Activated naive CD8-positive, alpha-beta T cell (primary cell): Measurements from ENCODE around the gene CMTM7.
A peak's percentile ranks its signal among the peaks of the same experiment; 100 is the strongest.
"Not testable (repeated sequence)": the region's sequence is repeated elsewhere in the genome, so short reads cannot be mapped to it uniquely, and the experiment has no call there.

Experiments used
- H3K27ac Mint-ChIP-seq: one replicate; pipeline ENCODE4 v1.8.0; 2021; ENCODE audit warnings: mixed read lengths
- H3K27me3 Mint-ChIP-seq: one replicate; pipeline ENCODE4 v1.8.0; 2021; ENCODE audit warnings: mixed read lengths
- H3K36me3 Mint-ChIP-seq: one replicate; pipeline ENCODE4 v1.8.0; 2021; ENCODE audit warnings: mixed read lengths
- H3K4me1 Mint-ChIP-seq: one replicate; pipeline ENCODE4 v1.8.0; 2021; ENCODE audit warnings: low read depth, mixed read lengths
- H3K4me3 Mint-ChIP-seq: one replicate; pipeline ENCODE4 v1.8.0; 2021; ENCODE audit warnings: mild to moderate bottlenecking, mixed read lengths
- H3K9me3 Mint-ChIP-seq: one replicate; pipeline ENCODE4 v1.8.0; 2021; ENCODE audit warnings: low read depth, mixed read lengths

Gene CMTM7

GRCh38 chr3:32450426-32450825 is 58.8 kb downstream of the CMTM7 start:
- H3K4me1 Mint-ChIP-seq, result peaks cover 47% of the 10 kb centered on the region
- H3K4me3 Mint-ChIP-seq, result no peak overlapping the region
- no peaks in the 10 kb centered on the region for H3K27me3 Mint-ChIP-seq
- H3K36me3 Mint-ChIP-seq, result peaks cover 15% of the 10 kb centered on the region
- no peak overlapping the region for H3K27ac Mint-ChIP-seq
- H3K9me3 Mint-ChIP-seq, result no peaks in the 10 kb centered on the region

- no peak overlapping the region for H3K27ac Mint-ChIP-seq
- peaks cover 51% of the 10 kb centered on the region for H3K4me1 Mint-ChIP-seq
- H3K9me3 Mint-ChIP-seq, result no peaks in the 10 kb centered on the region
- peaks cover 15% of the 10 kb centered on the region for H3K36me3 Mint-ChIP-seq
- no peak overlapping the region for H3K4me3 Mint-ChIP-seq
- H3K27me3 Mint-ChIP-seq, result no peaks in the 10 kb centered on the region
Observed at GRCh38 chr3:32450992-32451659, 59.5 kb downstream of the CMTM7 start.

- no peaks in the 10 kb centered on the region for H3K9me3 Mint-ChIP-seq
- H3K4me3 Mint-ChIP-seq, result no peak overlapping the region
- H3K4me1 Mint-ChIP-seq, result peaks cover 51% of the 10 kb centered on the region
- peak overlapping the region; percentile 22 for H3K27ac Mint-ChIP-seq
- no peaks in the 10 kb centered on the region for H3K27me3 Mint-ChIP-seq
- peaks cover 11% of the 10 kb centered on the region for H3K36me3 Mint-ChIP-seq
Observed at GRCh38 chr3:32452009-32452408, 60.4 kb downstream of the CMTM7 start.

- no peak overlapping the region for H3K4me3 Mint-ChIP-seq
- peaks cover 52% of the 10 kb centered on the region for H3K4me1 Mint-ChIP-seq
- no peaks in the 10 kb centered on the region for H3K27me3 Mint-ChIP-seq
- no peaks in the 10 kb centered on the region for H3K9me3 Mint-ChIP-seq
- peak overlapping the region; percentile 64 for H3K27ac Mint-ChIP-seq
- H3K36me3 Mint-ChIP-seq, result peaks cover 5% of the 10 kb centered on the region
Observed at GRCh38 chr3:32453346-32453745, 61.7 kb downstream of the CMTM7 start.

- H3K9me3 Mint-ChIP-seq, result no peaks in the 10 kb centered on the region
- peaks cover 50% of the 10 kb centered on the region for H3K4me1 Mint-ChIP-seq
- peak overlapping the region; percentile 97 for H3K27ac Mint-ChIP-seq
- no peaks in the 10 kb centered on the region for H3K27me3 Mint-ChIP-seq
- H3K4me3 Mint-ChIP-seq, result no peak overlapping the region
- H3K36me3 Mint-ChIP-seq, result peaks cover 3% of the 10 kb centered on the region
Observed at GRCh38 chr3:32454111-32454510, 62.5 kb downstream of the CMTM7 start.

- no peaks in the 10 kb centered on the region for H3K27me3 Mint-ChIP-seq
- peak overlapping the region; percentile 97 for H3K27ac Mint-ChIP-seq
- peaks cover 52% of the 10 kb centered on the region for H3K4me1 Mint-ChIP-seq
- peaks cover 3% of the 10 kb centered on the region for H3K36me3 Mint-ChIP-seq
- H3K9me3 Mint-ChIP-seq, result no peaks in the 10 kb centered on the region
- H3K4me3 Mint-ChIP-seq, result no peak overlapping the region
Observed at GRCh38 chr3:32454731-32455608, 63.3 kb downstream of the CMTM7 start.

- Mint-ChIP-seq H3K27me3 (no peaks in the 10 kb centered on the region), H3K4me1 (peaks cover 52% of the 10 kb centered on the region), H3K4me3 (no peak overlapping the region), H3K27ac (peak overlapping the region; percentile 97), H3K9me3 (no peaks in the 10 kb centered on the region), H3K36me3 (peaks cover 3% of the 10 kb centered on the region)
Observed at GRCh38 chr3:32455609-32456428, 64.2 kb downstream of the CMTM7 start.

GRCh38 chr3:32456429-32457130 is 64.9 kb downstream of the CMTM7 start:
- H3K27ac Mint-ChIP-seq, result peak overlapping the region; percentile 97
- peaks cover 3% of the 10 kb centered on the region for H3K36me3 Mint-ChIP-seq
- H3K27me3 Mint-ChIP-seq, result no peaks in the 10 kb centered on the region
- H3K4me3 Mint-ChIP-seq, result peak overlapping the region; percentile 47
- H3K4me1 Mint-ChIP-seq, result peaks cover 52% of the 10 kb centered on the region
- no peaks in the 10 kb centered on the region for H3K9me3 Mint-ChIP-seq

- peaks cover 3% of the 10 kb centered on the region for H3K36me3 Mint-ChIP-seq
- peak overlapping the region; percentile 68 for H3K4me3 Mint-ChIP-seq
- H3K27ac Mint-ChIP-seq, result peak overlapping the region; percentile 97
- H3K4me1 Mint-ChIP-seq, result peaks cover 48% of the 10 kb centered on the region
- no peaks in the 10 kb centered on the region for H3K9me3 Mint-ChIP-seq
- no peaks in the 10 kb centered on the region for H3K27me3 Mint-ChIP-seq
Observed at GRCh38 chr3:32457971-32458471, 66.4 kb downstream of the CMTM7 start.

- H3K27ac Mint-ChIP-seq, result no peak overlapping the region
- peak overlapping the region; percentile 49 for H3K4me3 Mint-ChIP-seq
- no peaks in the 10 kb centered on the region for H3K9me3 Mint-ChIP-seq
- H3K36me3 Mint-ChIP-seq, result peaks cover 3% of the 10 kb centered on the region
- no peaks in the 10 kb centered on the region for H3K27me3 Mint-ChIP-seq
- peaks cover 39% of the 10 kb centered on the region for H3K4me1 Mint-ChIP-seq
Observed at GRCh38 chr3:32459450-32459849, 67.8 kb downstream of the CMTM7 start.

- H3K9me3 Mint-ChIP-seq, result no peaks in the 10 kb centered on the region
- no peak overlapping the region for H3K4me3 Mint-ChIP-seq
- no peaks in the 10 kb centered on the region for H3K27me3 Mint-ChIP-seq
- peaks cover 35% of the 10 kb centered on the region for H3K4me1 Mint-ChIP-seq
- peaks cover 3% of the 10 kb centered on the region for H3K36me3 Mint-ChIP-seq
- H3K27ac Mint-ChIP-seq, result no peak overlapping the region
Observed at GRCh38 chr3:32460031-32460749, 68.5 kb downstream of the CMTM7 start.

GRCh38 chr3:32460817-32461496 is 69.3 kb downstream of the CMTM7 start:
- H3K27ac Mint-ChIP-seq, H3K27me3 Mint-ChIP-seq, H3K36me3 Mint-ChIP-seq, H3K9me3 Mint-ChIP-seq, H3K4me3 Mint-ChIP-seq: not testable (repeated sequence)
- peaks cover 30% of the 10 kb centered on the region for H3K4me1 Mint-ChIP-seq

GRCh38 chr3:32462191-32462986 is 70.7 kb downstream of the CMTM7 start:
- H3K4me1 Mint-ChIP-seq, result peaks cover 26% of the 10 kb centered on the region
- H3K9me3 Mint-ChIP-seq, H3K27me3 Mint-ChIP-seq, H3K36me3 Mint-ChIP-seq, H3K27ac Mint-ChIP-seq, H3K4me3 Mint-ChIP-seq: not testable (repeated sequence)
